Stimulated activated CD8-positive, alpha-beta memory T cell treated with anti-CD3 and anti-CD28 coated beads, Interleukin-4, amount 100 ng/mL, for 4 hours (primary cell): ENCODE data around the gene PCDHGB3.
"Not testable (repeated sequence)": the region's sequence is repeated elsewhere in the genome, so short reads cannot be mapped to it uniquely, and the experiment has no call there.

Experiments used
- DNase-seq, 2 donors: peaks; one replicate each; pipeline ENCODE4 v3.0.0-alpha.2; 2020; ENCODE audit warnings: low read depth in 2 of 2, low spot score in 1 of 2

Gene PCDHGB3

DNA sequence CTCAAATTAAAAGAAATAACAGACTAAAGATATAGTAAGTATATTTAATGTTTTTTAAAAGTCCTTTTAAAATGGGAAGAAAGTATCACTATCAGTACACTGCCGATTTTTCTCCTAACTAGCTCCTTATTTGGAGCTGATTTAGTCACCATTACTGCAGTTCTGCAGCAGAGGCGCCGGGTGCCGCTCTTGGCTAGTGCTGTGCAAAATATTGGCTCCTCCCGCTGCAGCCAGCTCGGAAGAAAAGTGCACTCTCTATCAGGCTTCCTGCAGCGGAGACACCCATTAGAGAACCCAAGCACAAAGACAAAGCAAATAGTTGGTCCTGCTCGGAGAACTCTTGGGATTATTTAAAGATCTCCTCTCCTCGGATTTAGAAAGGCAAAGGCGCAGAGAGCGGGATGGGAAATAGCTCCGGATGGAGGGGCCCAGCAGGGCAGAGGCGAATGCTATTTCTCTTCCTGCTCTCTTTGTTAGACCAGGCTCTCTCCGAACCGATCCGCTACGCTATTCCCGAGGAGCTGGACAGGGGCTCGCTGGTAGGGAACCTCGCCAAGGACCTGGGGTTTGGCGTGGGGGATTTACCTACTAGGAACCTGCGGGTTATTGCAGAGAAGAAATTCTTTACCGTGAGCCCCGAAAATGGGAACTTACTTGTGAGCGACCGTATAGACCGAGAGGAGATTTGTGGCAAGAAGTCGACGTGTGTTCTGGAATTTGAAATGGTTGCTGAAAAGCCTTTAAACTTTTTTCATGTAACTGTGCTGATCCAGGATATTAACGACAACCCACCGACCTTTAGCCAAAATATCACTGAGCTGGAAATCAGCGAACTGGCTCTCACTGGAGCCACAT is at the start of gene PCDHGB3:
Gene PCDHGB3 (plus strand): TSS at position 249 of the 855 bp plus-strand sequence. CDS start 153 bp downstream, at position 402.
- DNase-seq, result no peak

DNA sequence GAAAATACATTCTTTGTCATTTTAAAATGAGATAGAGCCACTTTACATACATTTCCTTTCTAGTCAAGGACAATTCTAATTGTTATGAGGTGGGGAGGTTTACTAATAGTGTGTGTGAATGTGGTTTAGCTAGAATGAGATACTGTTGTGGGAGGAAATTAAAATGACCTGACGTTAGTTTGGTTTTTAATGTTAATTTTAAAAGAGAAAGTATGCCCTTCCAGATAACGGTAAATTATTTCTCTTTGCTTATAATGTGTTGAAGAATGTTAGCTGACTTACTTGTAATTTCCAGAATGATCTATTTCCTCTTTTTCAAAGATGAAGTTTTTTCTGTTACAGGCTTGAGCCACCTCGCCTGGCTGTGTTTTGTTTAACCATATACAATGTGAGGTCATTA is 47.8 kb upstream of the PCDHGB3 start:
- DNase-seq, result no peak

DNA sequence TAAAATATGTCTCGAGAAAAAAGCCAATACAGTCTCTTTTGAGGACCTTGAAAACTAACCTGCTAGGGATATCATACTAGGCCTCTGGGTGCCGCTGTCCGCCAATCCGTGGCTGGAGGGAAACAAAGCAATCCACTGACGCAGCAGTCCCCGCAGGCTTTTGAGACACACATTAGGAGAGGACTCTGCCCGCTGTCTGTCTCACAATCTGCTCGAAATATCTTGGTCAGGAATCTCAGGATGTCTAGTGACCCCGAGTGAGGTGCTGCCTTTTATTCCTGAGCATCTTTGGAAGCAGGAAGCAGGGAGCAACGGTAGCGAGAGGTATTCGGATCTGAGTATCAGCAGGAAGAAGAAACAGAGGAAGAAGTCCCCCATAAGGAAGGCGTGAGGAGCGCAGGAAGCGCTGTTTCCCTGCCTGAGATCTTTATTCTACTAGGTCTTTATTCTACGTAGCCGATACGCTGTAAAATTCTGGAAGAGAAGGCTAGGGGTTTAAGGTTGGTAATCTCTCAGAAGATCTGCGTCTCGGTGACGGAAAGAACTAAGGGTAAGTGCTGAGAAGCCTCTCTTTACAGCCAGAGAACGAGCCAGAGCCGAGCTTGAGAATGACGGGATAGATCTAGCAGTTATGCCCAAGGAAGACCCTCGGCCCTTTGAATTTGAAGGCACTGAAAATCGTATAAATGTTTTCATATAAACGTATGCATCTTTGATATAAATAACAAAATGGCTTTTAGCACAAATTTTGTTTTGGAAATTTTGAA is 43.8 kb upstream of the PCDHGB3 start:
- peak; percentile 25 to 43 for DNase-seq

GRCh38 chr5:141328231-141328630 is 41.8 kb upstream of the PCDHGB3 start:
- DNase-seq, result no peak

DNA sequence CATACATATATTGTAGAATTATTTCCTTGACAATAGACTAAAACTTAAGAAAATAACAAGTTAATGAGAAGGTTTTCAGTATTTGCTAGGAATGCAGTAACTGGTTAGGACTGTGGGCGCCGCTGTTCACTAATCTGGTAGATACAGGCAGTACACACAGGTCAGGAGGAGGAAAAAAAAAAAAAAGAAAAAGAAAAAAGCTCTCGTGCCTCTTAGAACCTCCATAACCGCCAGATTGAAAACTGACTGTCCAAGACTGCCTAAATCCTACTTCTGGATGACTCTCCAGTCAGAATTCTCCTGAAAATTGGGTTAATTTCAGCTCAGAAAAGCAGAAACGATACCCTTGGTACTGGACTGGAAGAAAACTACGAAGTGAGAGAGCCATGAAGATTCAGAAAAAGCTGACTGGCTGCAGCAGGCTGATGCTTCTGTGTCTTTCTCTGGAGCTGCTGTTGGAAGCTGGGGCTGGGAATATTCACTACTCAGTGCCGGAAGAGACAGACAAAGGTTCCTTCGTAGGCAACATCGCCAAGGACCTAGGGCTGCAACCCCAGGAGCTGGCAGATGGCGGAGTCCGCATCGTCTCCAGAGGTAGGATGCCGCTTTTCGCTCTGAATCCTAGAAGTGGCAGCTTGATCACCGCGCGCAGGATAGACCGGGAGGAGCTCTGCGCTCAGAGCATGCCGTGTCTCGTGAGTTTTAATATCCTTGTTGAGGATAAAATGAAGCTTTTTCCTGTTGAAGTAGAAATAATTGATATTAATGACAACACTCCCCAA is 39.6 kb upstream of the PCDHGB3 start, which contains the start of gene PCDHGA1:
Gene PCDHGA1 (plus strand): TSS at position 216 of the 782 bp plus-strand sequence.
- no peak for DNase-seq

- not testable (repeated sequence) for DNase-seq
Measured at GRCh38 chr5:141332571-141332970, 37.5 kb upstream of the PCDHGB3 start.

- no peak for DNase-seq
Measured at GRCh38 chr5:141338538-141339306, 31.3 kb upstream of the PCDHGB3 start, which contains the start of gene PCDHGA2. TSS of gene PCDHGA2 (plus strand) at chr5:141338760.

DNA sequence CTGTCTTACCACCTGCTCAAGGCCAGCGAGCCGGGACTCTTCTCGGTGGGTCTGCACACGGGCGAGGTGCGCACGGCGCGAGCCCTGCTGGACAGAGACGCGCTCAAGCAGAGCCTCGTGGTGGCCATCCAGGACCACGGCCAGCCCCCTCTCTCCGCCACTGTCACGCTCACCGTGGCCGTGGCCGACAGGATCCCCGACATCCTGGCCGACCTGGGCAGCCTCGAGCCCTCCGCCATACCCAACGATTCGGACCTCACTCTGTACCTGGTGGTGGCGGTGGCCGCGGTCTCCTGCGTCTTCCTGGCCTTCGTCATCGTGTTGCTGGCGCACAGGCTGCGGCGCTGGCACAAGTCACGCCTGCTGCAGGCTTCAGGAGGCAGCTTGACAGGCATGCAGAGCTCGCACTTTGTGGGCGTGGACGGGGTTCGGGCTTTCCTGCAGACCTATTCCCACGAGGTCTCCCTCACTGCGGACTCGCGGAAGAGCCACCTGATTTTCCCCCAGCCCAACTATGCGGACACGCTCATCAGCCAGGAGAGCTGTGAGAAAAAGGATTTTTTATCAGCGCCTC is 29.2 kb upstream of the PCDHGB3 start:
- not testable (repeated sequence) for DNase-seq

DNA sequence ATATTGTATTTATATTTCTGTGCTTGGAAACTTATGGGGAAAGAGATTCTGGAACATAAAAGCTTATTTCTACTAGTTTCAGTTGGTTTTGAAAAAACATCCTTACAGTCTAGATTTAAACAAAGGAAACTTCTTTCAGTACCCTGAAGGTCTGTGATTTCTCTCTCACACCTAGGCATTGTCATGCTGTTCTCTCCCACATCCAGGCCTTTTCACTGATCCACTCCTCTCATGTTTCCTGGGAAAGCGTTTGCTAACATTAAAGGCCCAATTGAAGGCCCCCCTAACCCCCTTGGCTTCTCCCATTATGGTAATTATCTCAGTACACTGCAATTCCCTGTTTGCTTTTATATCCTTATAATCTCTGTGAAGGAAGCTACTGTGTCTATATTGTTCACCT is 27.3 kb upstream of the PCDHGB3 start:
- no peak for DNase-seq

DNA sequence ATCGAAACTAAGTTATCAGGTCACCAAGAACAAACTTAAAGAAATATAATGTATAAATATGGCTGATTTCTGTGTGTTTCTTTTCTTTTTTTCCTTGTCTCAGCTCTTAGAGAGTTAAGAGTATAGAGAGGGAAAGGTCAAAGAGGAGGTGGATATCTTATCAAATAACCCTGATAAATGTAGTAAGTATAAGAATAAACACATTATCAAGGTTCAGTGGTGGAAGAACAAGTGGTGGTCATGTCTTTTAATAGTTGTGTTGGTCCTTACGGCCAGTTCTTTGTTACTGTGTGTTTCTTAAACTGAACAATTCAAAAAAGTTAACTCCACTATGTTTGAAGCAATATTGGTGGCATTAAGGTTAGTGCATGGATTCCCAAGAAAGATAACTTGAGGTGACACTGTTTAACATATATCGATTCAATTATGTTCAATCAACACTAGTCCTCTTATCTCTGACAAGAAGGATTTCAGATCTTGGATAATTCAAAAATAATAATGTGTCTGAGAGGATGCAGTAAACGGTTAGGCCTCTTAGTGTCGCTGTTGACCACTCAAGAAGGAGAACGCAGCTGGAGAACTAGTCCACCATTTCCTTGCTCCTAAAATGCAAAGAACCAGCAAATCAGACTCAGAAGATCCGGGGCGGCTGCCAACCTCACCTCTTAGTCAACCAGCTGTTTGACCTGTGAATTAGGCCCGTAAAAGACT is 26.6 kb upstream of the PCDHGB3 start, which contains the start of gene PCDHGA3:
Gene PCDHGA3 (plus strand): TSS at position 588 of the 711 bp plus-strand sequence. CDS start 205 bp downstream, outside the sequence.
- DNase-seq, result no peak

- no peak for DNase-seq
Measured at GRCh38 chr5:141343953-141344463, 26.0 kb upstream of the PCDHGB3 start.

- no peak for DNase-seq
Measured at GRCh38 chr5:141345327-141345726, 24.7 kb upstream of the PCDHGB3 start.

GRCh38 chr5:141346017-141346416 is 24.0 kb upstream of the PCDHGB3 start:
- not testable (repeated sequence) for DNase-seq

DNA sequence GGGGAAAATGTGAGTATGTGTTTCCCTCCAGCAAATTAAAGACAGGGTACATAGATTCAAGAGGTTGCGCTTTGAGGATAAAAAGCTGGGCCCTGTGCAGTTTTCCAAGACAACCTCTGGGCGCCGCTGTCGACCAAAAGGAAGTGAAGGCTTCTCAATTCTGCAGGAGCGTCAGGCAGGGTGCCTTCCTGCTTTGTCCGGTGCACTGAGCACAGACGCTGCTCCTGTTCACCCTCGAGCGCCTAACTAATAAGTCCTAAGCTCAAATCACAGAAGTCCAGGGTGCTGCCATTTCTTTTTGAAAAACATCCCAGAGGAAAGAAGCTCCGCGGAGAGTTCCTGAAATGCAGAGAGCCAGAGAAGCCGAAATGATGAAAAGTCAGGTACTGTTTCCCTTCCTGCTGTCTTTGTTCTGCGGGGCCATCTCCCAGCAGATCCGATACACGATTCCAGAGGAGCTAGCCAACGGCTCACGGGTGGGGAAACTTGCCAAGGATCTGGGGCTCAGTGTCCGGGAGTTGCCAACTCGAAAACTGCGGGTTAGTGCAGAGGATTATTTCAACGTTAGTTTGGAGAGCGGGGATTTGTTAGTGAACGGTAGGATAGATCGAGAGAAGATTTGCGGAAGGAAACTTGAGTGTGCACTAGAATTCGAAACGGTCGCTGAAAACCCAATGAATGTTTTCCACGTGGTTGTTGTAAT is 20.0 kb upstream of the PCDHGB3 start, which contains the start of gene PCDHGB1:
Gene PCDHGB1 (plus strand): TSS at position 183 of the 703 bp plus-strand sequence. CDS start 162 bp downstream, at position 345.
- DNase-seq, result no peak

DNA sequence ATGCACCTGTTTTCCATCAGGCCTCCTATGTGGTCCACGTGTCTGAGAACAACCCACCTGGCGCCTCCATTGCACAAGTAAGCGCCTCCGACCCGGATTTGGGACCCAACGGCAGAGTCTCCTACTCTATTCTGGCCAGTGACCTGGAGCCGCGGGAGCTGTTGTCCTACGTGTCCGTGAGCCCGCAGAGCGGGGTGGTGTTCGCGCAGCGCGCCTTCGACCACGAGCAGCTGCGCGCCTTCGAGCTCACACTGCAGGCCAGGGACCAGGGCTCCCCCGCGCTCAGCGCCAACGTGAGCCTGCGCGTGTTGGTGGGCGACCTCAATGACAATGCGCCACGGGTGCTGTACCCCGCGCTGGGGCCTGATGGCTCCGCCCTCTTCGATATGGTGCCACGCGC is 18.5 kb upstream of the PCDHGB3 start:
- no peak for DNase-seq

GRCh38 chr5:141354900-141355469 is 15.1 kb upstream of the PCDHGB3 start, which contains the start of gene PCDHGA4:
TSS of gene PCDHGA4 (plus strand) at chr5:141355021. CDS start at chr5:141355108, 87 bp downstream.
- no peak for DNase-seq

DNA sequence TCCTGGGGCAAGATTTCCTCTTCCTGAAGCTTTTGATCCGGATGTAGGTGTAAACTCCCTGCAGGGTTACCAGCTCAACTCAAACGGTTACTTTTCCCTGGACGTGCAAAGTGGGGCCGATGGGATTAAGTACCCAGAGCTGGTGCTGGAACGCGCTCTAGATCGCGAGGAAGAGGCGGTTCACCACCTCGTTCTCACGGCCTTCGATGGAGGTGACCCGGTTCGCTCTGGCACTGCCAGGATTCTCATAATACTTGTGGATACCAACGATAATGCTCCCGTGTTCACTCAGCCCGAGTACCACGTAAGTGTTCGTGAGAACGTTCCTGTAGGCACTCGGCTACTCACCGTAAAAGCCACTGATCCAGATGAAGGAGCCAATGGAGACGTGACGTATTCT is 14.4 kb upstream of the PCDHGB3 start:
- no peak for DNase-seq

GRCh38 chr5:141356133-141356532 is 13.9 kb upstream of the PCDHGB3 start:
- DNase-seq, result no peak
